ENCODE data around the gene GLDC.
"Not testable (repeated sequence)": the region's sequence is repeated elsewhere in the genome, so short reads cannot be mapped to it uniquely, and the experiment has no call there.

GLDC gene

DNA sequence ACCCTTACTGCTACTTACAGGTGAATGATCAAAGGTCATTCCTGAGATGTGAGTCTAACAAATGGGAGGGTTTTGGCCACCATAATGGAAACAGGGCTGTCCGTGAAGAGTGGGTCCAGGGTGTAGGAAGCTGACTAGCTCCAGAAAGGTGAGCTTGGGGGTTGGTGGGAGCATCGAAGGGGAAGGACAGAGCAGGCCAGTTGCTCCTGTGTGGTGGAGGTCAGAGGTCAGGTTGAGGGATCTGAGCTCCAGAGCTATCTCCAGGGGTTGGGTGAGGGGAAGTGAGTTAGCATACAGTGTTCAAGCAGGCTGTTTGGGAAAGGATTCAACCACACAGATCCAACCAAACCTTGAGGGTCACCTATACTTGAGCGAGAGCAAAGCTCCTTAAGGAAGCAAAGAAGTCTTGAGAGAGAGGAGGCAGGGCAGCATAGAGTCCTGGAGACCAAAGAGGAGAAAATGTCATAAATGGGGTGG lies 18.7 kb upstream of the GLDC start:
- TF ChIP-seq ZFX (IDR thresholded peaks at IDR 0.05) (no peak), CTCF (conservative IDR thresholded peaks at IDR 0.05) (no peak)
- H3K27ac ChIP-seq: no peak overlapping the region

DNA sequence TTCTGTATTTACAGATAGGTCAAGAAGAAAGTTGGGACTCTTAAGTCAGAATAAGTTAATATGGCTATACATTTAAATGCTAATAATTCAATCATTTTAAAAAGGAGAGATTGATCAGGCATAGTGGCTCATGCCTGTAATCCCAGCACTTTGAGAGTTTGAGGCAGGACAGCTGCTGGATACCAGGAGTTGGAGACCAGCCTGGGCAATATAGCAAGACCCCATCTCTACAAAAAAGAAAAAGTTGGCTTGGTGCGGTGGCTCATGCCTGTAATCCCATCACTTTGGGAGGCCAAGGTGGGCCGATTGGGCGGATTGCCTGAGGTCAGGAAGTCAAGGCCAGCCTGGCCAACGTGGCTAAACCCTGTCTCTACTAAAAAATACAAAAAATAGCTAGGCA lies 15.0 kb upstream of the GLDC start:
- TF ChIP-seq ZFX (IDR thresholded peaks at IDR 0.05): no peak
- TF ChIP-seq CTCF (conservative IDR thresholded peaks at IDR 0.05): no peak
- no peak overlapping the region for H3K27ac ChIP-seq

- TF ChIP-seq CTCF (conservative IDR thresholded peaks at IDR 0.05) (no peak), ZFX (IDR thresholded peaks at IDR 0.05) (no peak)
- H3K27ac ChIP-seq: no peak overlapping the region
These were observed 13.3 kb upstream of the GLDC start for GRCh38 chr9:6658628-6659353.

- H3K27ac ChIP-seq: no peak overlapping the region
- no peak for TF ChIP-seq ZFX (IDR thresholded peaks at IDR 0.05)
- no peak for TF ChIP-seq CTCF (conservative IDR thresholded peaks at IDR 0.05)
These were observed 11.2 kb upstream of the GLDC start for GRCh38 chr9:6656614-6657300.

DNA sequence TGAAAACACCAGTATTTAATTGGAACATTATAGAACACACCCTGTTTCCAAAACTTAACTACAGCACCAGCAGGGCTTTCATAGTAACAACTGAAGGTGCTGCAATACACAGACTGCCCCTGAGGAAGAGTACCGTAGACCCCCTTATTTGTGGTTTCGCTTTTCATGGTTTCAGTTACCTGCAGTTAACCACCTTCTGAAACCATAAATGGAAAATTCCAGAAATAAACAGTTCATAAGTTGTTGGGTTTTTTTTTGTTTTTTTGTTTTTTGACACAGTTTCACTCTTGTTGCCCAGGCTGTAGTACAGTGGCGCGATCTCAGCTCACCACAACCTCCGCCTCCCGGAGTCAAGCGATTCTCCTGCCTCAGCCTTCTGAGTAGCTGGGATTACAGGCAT lies 9.5 kb upstream of the GLDC start:
- H3K27ac ChIP-seq: no peak overlapping the region
- TF ChIP-seq ZFX (IDR thresholded peaks at IDR 0.05) (no peak), CTCF (conservative IDR thresholded peaks at IDR 0.05) (no peak)

DNA sequence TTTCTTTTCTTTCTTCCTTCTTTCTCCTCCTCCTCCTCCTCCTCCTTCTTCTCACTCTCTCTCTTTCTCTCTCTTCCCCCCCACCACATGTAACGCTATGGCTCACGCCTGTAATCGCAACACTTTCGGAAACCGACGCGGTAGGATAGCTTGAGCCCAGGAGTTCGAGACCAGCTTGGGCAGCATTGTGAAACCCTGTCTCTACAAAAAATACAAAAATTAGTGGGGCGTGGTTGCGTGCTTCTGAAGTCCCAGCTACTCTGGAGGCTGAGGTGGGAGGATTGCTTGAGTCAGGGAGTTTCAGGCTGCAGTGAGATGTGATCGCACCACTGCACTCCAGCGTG lies 736 bp upstream of the GLDC start:
- no peak overlapping the region for H3K27ac ChIP-seq

DNA sequence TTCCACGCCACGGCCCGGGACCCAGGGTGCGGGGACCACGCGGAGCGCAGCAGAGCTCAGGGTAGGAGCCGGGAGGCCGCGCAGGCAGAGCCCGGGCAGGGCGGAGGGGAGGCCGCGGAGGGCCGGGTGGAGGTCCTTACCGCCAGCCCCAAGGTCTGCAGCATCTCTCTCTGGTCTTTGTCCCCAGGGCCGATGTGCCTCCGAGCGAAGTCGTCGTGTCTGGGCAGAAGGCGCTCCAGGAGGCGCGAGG lies 499 bp downstream of the GLDC start:
- H3K27ac ChIP-seq: not testable (repeated sequence)

More for the DNA sequence above, 736 bp upstream of the GLDC start:
- TF ChIP-seq ZFX (IDR thresholded peaks at IDR 0.05): no peak
- no peak for TF ChIP-seq CTCF (conservative IDR thresholded peaks at IDR 0.05)
